HCT116 (cell line): Measurements from ENCODE around the gene DMKN.

Source experiments
- ATF3 ChIP-seq: IDR thresholded peaks from 2 replicates; pipeline ENCODE4 v1.6.1; 2012
- CTCF ChIP-seq, 3 experiments: fragments of 200-600 bp in 1 of 3; sonication (generic) in 1 of 3; IDR thresholded peaks in 2 of 3; conservative IDR thresholded peaks in 1 of 3; 2 replicates each; pipeline ENCODE4 v1.5.1; 2012 to 2017; ENCODE audit warnings: low read depth in 2 of 3, low read length in 2 of 3, antibody characterized with exemption in 1 of 3, borderline replicate concordance in 1 of 3, control low read depth in 1 of 3, mild to moderate bottlenecking in 1 of 3, mixed read lengths in 1 of 3, mixed run types in 1 of 3, moderate library complexity in 1 of 3; ENCODE audit not compliant: insufficient read depth in 1 of 3
- EGR1 ChIP-seq: IDR thresholded peaks from 2 replicates; pipeline ENCODE4 v1.6.1; 2012; ENCODE audit warnings: low read depth
- ELF1 ChIP-seq: IDR thresholded peaks from 2 replicates; pipeline ENCODE4 v1.6.1; 2012; ENCODE audit warnings: low read depth, borderline replicate concordance
- EZH2phosphoT487 ChIP-seq: fragments of 200-600 bp; IDR thresholded peaks from 2 replicates; pipeline ENCODE4 v1.6.1; 2018; ENCODE audit warnings: antibody characterized with exemption, borderline replicate concordance
- JUND ChIP-seq: IDR thresholded peaks from 2 replicates; pipeline ENCODE4 v1.6.1; 2012
- POLR2A ChIP-seq: IDR thresholded peaks from 2 replicates; pipeline ENCODE4 v1.7.0; 2011; ENCODE audit warnings: borderline replicate concordance; ENCODE audit not compliant: insufficient read depth, insufficient read length; ENCODE audit errors: extremely low read depth
- POLR2AphosphoS5 ChIP-seq: IDR thresholded peaks from 2 replicates; pipeline ENCODE4 v1.6.1; 2011; ENCODE audit warnings: mild to moderate bottlenecking, low read depth, low read length, moderate library complexity
- REST ChIP-seq: IDR thresholded peaks from 2 replicates; pipeline ENCODE4 v1.6.1; 2012; ENCODE audit warnings: low read depth
- SP1 ChIP-seq: IDR thresholded peaks from 2 replicates; pipeline ENCODE4 v1.6.1; 2012; ENCODE audit warnings: low read depth
- YY1 ChIP-seq: IDR thresholded peaks from 2 replicates; pipeline ENCODE4 v1.6.1; 2011; ENCODE audit warnings: low read length, low read depth, moderate library complexity, mild to moderate bottlenecking; ENCODE audit not compliant: insufficient replicate concordance; ENCODE audit errors: extremely low read depth

- TF ChIP-seq SP1 (no peak), CTCF (IDR thresholded peaks at IDR 0.05 in 2 of 3, conservative IDR thresholded peaks at IDR 0.05 in 1 of 3; ENCODE audit: borderline replicate concordance in 1 of 3, insufficient read depth in 1 of 3, low read depth in 2 of 3, low read length in 2 of 3) (no peak), ATF3 (no peak), EZH2phosphoT487 (no peak), ELF1 (no peak), POLR2AphosphoS5 (no peak), REST (no peak), YY1 (no peak), POLR2A (no peak), EGR1 (no peak), JUND (no peak)
Measured at GRCh38 chr19:35559281-35559659, 45.8 kb upstream of the DMKN start.
